H9 (cell line): Measurements from ENCODE around the gene C1orf21. TPM values are rescaled to one million over a fixed set of nuclear protein-coding genes. Genes with fewer than 3 reads are reported as not detected.

Experiments
- DNase-seq: peaks from one replicate; pipeline ENCODE4 v3.0.0-alpha.2; 2017
- H2AFZ ChIP-seq: one replicate; pipeline ENCODE4 v1.6.1; 2013; ENCODE audit warnings: mild to moderate bottlenecking, low read length, control low read depth, moderate library complexity
- H2AK5ac ChIP-seq: 2 replicates; pipeline ENCODE4 v1.6.1; 2013; ENCODE audit warnings: low read length, control low read depth, mixed read lengths; ENCODE audit not compliant: insufficient read length
- H2BK120ac ChIP-seq: one replicate; pipeline ENCODE4 v1.6.1; 2013; ENCODE audit warnings: low read depth, mild to moderate bottlenecking, low read length, control low read depth, inconsistent platforms; ENCODE audit not compliant: poor library complexity, severe bottlenecking
- H2BK12ac ChIP-seq: 2 replicates; pipeline ENCODE4 v1.6.1; 2013; ENCODE audit warnings: low read length, control low read depth, mixed read lengths, low read depth; ENCODE audit not compliant: insufficient read length
- H2BK15ac ChIP-seq: 2 replicates; pipeline ENCODE4 v1.6.1; 2013; ENCODE audit warnings: low read depth, low read length, control low read depth
- H2BK20ac ChIP-seq: one replicate; pipeline ENCODE4 v1.6.1; 2013; ENCODE audit warnings: low read depth, mild to moderate bottlenecking, low read length, control low read depth, inconsistent platforms; ENCODE audit not compliant: poor library complexity, severe bottlenecking
- H2BK5ac ChIP-seq: 2 replicates; pipeline ENCODE4 v1.6.1; 2013; ENCODE audit warnings: low read length, control low read depth, mixed read lengths; ENCODE audit not compliant: insufficient read length
- H3K14ac ChIP-seq: 2 replicates; pipeline ENCODE4 v1.6.1; 2013; ENCODE audit warnings: low read length, control low read depth; ENCODE audit not compliant: insufficient read depth
- H3K18ac ChIP-seq: 2 replicates; pipeline ENCODE4 v1.6.1; 2013; ENCODE audit warnings: low read depth, mild to moderate bottlenecking, mixed read lengths, low read length, control low read depth; ENCODE audit not compliant: insufficient read length
- H3K23ac ChIP-seq: 2 replicates; pipeline ENCODE4 v1.6.1; 2013; ENCODE audit warnings: low read length, control low read depth, mixed read lengths, low read depth; ENCODE audit not compliant: insufficient read length
- H3K23me2 ChIP-seq: 2 replicates; pipeline ENCODE4 v1.6.1; 2013; ENCODE audit warnings: low read depth, mild to moderate bottlenecking, mixed read lengths, low read length, control low read depth; ENCODE audit not compliant: insufficient read length, poor library complexity, severe bottlenecking
- H3K27ac ChIP-seq: 2 replicates; pipeline ENCODE4 v1.5.1; 2013; ENCODE audit warnings: low read length, control low read depth, mixed read lengths, low read depth; ENCODE audit not compliant: insufficient read length
- H3K27me3 ChIP-seq: 2 replicates; pipeline ENCODE4 v1.6.1; 2013; ENCODE audit warnings: low read length, control low read depth, inconsistent platforms; ENCODE audit not compliant: insufficient read depth
- H3K4ac ChIP-seq: 2 replicates; pipeline ENCODE4 v1.6.1; 2013; ENCODE audit warnings: low read depth, mild to moderate bottlenecking, control low read depth, inconsistent platforms, low read length, moderate library complexity
- H3K4me1 ChIP-seq: 2 replicates; pipeline ENCODE4 v1.6.1; 2013; ENCODE audit warnings: low read length, control low read depth, inconsistent platforms; ENCODE audit not compliant: insufficient read depth
- H3K4me2 ChIP-seq: 2 replicates; pipeline ENCODE4 v1.6.1; 2013; ENCODE audit warnings: low read length, control low read depth, mixed read lengths; ENCODE audit not compliant: insufficient read length, insufficient read depth
- H3K56ac ChIP-seq: 2 replicates; pipeline ENCODE4 v1.6.1; 2013; ENCODE audit warnings: low read depth, mild to moderate bottlenecking, mixed read lengths, low read length, control low read depth; ENCODE audit not compliant: insufficient read length
- H3K79me1 ChIP-seq: 2 replicates; pipeline ENCODE4 v1.6.1; 2013; ENCODE audit warnings: low read depth, mild to moderate bottlenecking, moderate library complexity, low read length, control low read depth, inconsistent platforms; ENCODE audit not compliant: insufficient read depth, poor library complexity, severe bottlenecking
- H3K79me2 ChIP-seq: 2 replicates; pipeline ENCODE4 v1.6.1; 2013; ENCODE audit warnings: low read length, control low read depth, inconsistent platforms; ENCODE audit not compliant: insufficient read depth
- H3K9ac ChIP-seq: 2 replicates; pipeline ENCODE4 v1.6.1; 2013; ENCODE audit warnings: low read length, control low read depth, mixed read lengths; ENCODE audit not compliant: insufficient read length; ENCODE audit errors: extremely low read depth
- H3K9me3 ChIP-seq: one replicate; pipeline ENCODE4 v1.6.1; 2013; ENCODE audit warnings: low read depth, low read length, inconsistent platforms; ENCODE audit not compliant: control insufficient read depth
- H3T11ph ChIP-seq: one replicate; pipeline ENCODE4 v1.6.1; 2013; ENCODE audit warnings: mild to moderate bottlenecking, low read length, control low read depth, inconsistent platforms
- H4K20me1 ChIP-seq: one replicate; pipeline ENCODE4 v1.6.1; 2013; ENCODE audit not compliant: control insufficient read depth, insufficient read length, insufficient read depth
- H4K5ac ChIP-seq: 2 replicates; pipeline ENCODE4 v1.6.1; 2013; ENCODE audit warnings: low read depth, mild to moderate bottlenecking, mixed read lengths, low read length, control low read depth; ENCODE audit not compliant: insufficient read length
- H4K8ac ChIP-seq: replicated peaks from 2 replicates; pipeline ENCODE4 v1.6.1; 2013; ENCODE audit warnings: low read length, control low read depth, mixed read lengths, low read depth; ENCODE audit not compliant: insufficient read length
- H4K91ac ChIP-seq: 2 replicates; pipeline ENCODE4 v1.6.1; 2013; ENCODE audit warnings: low read depth, mild to moderate bottlenecking, moderate library complexity, mixed read lengths, low read length, control low read depth; ENCODE audit not compliant: insufficient read length
- H3K27ac Mint-ChIP-seq, 3 experiments: 2 replicates in 2 of 3; 3 replicates in 1 of 3; pipeline ENCODE4 v1.8.0; 2020 to 2021; ENCODE audit warnings: mixed read lengths in 3 of 3, mild to moderate bottlenecking in 1 of 3, moderate library complexity in 1 of 3
- H3K27me3 Mint-ChIP-seq: 2 replicates; pipeline ENCODE4 v1.8.0; 2021; ENCODE audit warnings: low read depth, mild to moderate bottlenecking, moderate library complexity, mixed read lengths
- H3K36me3 Mint-ChIP-seq, 3 experiments: 2 replicates in 2 of 3; 3 replicates in 1 of 3; pipeline ENCODE4 v1.8.0; 2020 to 2021; ENCODE audit warnings: low read depth in 3 of 3, mixed read lengths in 3 of 3; ENCODE audit not compliant: insufficient read depth in 1 of 3
- H3K4me1 Mint-ChIP-seq, 2 experiments: 2 replicates each; pipeline ENCODE4 v1.8.0; 2020; ENCODE audit warnings: mixed read lengths in 2 of 2
- H3K4me3 Mint-ChIP-seq, 2 experiments: 2 replicates in 1 of 2; 3 replicates in 1 of 2; pipeline ENCODE4 v1.8.0; 2020 to 2021; ENCODE audit warnings: mild to moderate bottlenecking in 2 of 2, mixed read lengths in 2 of 2, moderate library complexity in 1 of 2
- H3K9me3 Mint-ChIP-seq, 2 experiments: 2 replicates in 1 of 2; 3 replicates in 1 of 2; pipeline ENCODE4 v1.8.0; 2020; ENCODE audit warnings: mild to moderate bottlenecking in 2 of 2, mixed read lengths in 2 of 2, moderate library complexity in 1 of 2
- CTCF ChIP-seq: fragments of 200-600 bp; sonication (generic); conservative IDR thresholded peaks from 3 replicates; pipeline ENCODE4 v1.8.0; 2021; ENCODE audit warnings: antibody characterized with exemption, mild to moderate bottlenecking
- WGBS: extraction: QIAGEN DNeasy Blood & Tissue Kit; methylation state at CpG from one replicate; pipeline ENCODE4 v1.1.7; 2013; ENCODE audit warnings: missing lambda C conversion rate, low lambda C conversion rate, mixed read lengths; ENCODE audit not compliant: insufficient read length; ENCODE audit errors: extremely low coverage; 5-methylcytosine and 5-hydroxymethylcytosine counted together
- total RNA-seq: library from RNA; stranded (reverse); gene quantifications from 2 replicates; pipeline ENCODE4 v1.2.1, GENCODE V29; 2021

The C1orf21 gene
- total RNA-seq, 1 experiment from 2014 or later, result 36.0 TPM

DNA sequence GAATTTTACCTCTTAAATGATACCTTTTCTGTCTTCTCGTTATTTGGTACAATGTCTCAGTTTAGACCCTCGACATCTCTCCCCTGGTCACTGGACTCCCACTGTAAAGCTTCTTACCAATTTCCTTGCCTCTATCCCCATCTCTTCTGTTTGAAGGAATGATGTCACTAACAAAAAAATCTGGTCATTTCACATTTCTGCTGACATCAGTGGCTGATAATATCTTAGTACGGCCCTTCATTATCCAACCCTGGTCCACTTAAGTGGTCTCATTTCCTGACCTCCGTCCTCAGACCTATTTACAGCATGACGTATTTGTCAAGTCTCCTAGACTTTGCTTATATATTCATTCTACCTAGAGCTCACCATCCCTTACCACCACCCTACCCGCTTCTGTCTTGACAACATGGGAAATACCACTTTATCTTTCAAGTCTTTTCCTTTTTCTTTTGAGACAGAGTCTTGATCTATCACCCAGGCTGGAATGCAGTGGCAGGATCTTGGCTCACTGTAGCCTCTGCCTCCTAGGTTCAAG lies 60.9 kb downstream of the C1orf21 start:
- H4K5ac ChIP-seq, result no peak overlapping the region
- no peak overlapping the region for H3K18ac ChIP-seq
- no peaks in the 10 kb centered on the region for H3K23me2 ChIP-seq
- Mint-ChIP-seq H3K4me3 (no peak overlapping the region), H3K9me3 (no peaks in the 10 kb centered on the region), H3K4me1 (peaks cover 9 to 29% of the 10 kb centered on the region in 2 experiments), H3K27me3 (no peaks in the 10 kb centered on the region), H3K36me3 (no peaks in the 10 kb centered on the region), H3K27ac (0 out of 7 replicates have a peak overlapping the region, but pooled peaks of 1 of the 3 experiments have one; percentile 1)
- WGBS, result 100% methylated on average over 1 of the region's 6 CpGs
- no peak overlapping the region for H3K9ac ChIP-seq
- no peaks in the 10 kb centered on the region for H4K20me1 ChIP-seq
- no peak overlapping the region for H2BK20ac ChIP-seq
- no peak overlapping the region for H2BK5ac ChIP-seq
- H3T11ph ChIP-seq, result no peak overlapping the region
- TF ChIP-seq CTCF, result no peak
- H2BK120ac ChIP-seq, result no peak overlapping the region
- no peak overlapping the region for H3K56ac ChIP-seq
- H3K4ac ChIP-seq, result no peak overlapping the region
- H3K23ac ChIP-seq, result no peak overlapping the region
- H3K14ac ChIP-seq, result no peak overlapping the region
- H3K27ac ChIP-seq, result no peak overlapping the region
- no peak for DNase-seq
- no peak overlapping the region for H2BK12ac ChIP-seq
- no peaks in the 10 kb centered on the region for H3K4me1 ChIP-seq
- H3K27me3 ChIP-seq, result no peaks in the 10 kb centered on the region
- H3K4me2 ChIP-seq, result no peak overlapping the region
- no peak overlapping the region for H4K91ac ChIP-seq
- H2BK15ac ChIP-seq, result no peak overlapping the region
- no peak overlapping the region for H2AK5ac ChIP-seq
- H3K9me3 ChIP-seq, result no peaks in the 10 kb centered on the region
- no peak overlapping the region for H4K8ac ChIP-seq
- no peak overlapping the region for H2AFZ ChIP-seq
- H3K79me2 ChIP-seq, result no peaks in the 10 kb centered on the region
- no peaks in the 10 kb centered on the region for H3K79me1 ChIP-seq
